DMS53 (cell line): ENCODE results near the gene SETBP1.

Experiments used
- DNase-seq: peaks from one replicate; lab custom pipeline; 2025; lab: John Stamatoyannopoulos, UW

SETBP1 gene

GRCh38 chr18:45071956-45072355, 391.3 kb downstream of the SETBP1 start:
- DNase-seq: no peak

- no peak for DNase-seq
These were observed 392.9 kb downstream of the SETBP1 start for GRCh38 chr18:45073556-45073955.

GRCh38 chr18:45081566-45082181, 401.0 kb downstream of the SETBP1 start:
- DNase-seq: no peak

GRCh38 chr18:45083226-45083855, 402.7 kb downstream of the SETBP1 start:
- DNase-seq: no peak

- DNase-seq: no peak
These were observed 403.5 kb downstream of the SETBP1 start for GRCh38 chr18:45084206-45084605.

GRCh38 chr18:45085916-45086624, 405.4 kb downstream of the SETBP1 start:
- no peak for DNase-seq

GRCh38 chr18:45086777-45087176, 406.1 kb downstream of the SETBP1 start:
- DNase-seq: no peak

GRCh38 chr18:45090526-45091140, 409.9 kb downstream of the SETBP1 start:
- no peak for DNase-seq

GRCh38 chr18:45100321-45101105, 419.8 kb downstream of the SETBP1 start:
- no peak for DNase-seq

- no peak for DNase-seq
These were observed 421.4 kb downstream of the SETBP1 start for GRCh38 chr18:45102126-45102525.

- no peak for DNase-seq
These were observed 422.2 kb downstream of the SETBP1 start for GRCh38 chr18:45102863-45103262.

- no peak for DNase-seq
These were observed 422.8 kb downstream of the SETBP1 start for GRCh38 chr18:45103319-45104048.

- DNase-seq: no peak
These were observed 423.3 kb downstream of the SETBP1 start for GRCh38 chr18:45104049-45104395.

- DNase-seq: no peak
These were observed 425.7 kb downstream of the SETBP1 start for GRCh38 chr18:45106331-45106774.

- DNase-seq: no peak
These were observed 426.7 kb downstream of the SETBP1 start for GRCh38 chr18:45107425-45107824.

- no peak for DNase-seq
These were observed 428.1 kb downstream of the SETBP1 start for GRCh38 chr18:45108754-45109153.

GRCh38 chr18:45109271-45109670, 428.6 kb downstream of the SETBP1 start:
- no peak for DNase-seq

GRCh38 chr18:45109706-45110105, 429.0 kb downstream of the SETBP1 start:
- no peak for DNase-seq

GRCh38 chr18:45110577-45111501, 430.2 kb downstream of the SETBP1 start:
- DNase-seq: peak; percentile 36

GRCh38 chr18:45111502-45111848, 430.8 kb downstream of the SETBP1 start:
- DNase-seq: no peak
